AG04450 (cell line): Measurements from ENCODE around the gene RPL37. TPM values are rescaled to one million over a fixed set of nuclear protein-coding genes. Genes with fewer than 3 reads are reported as not detected.
"Not testable (repeated sequence)": the region's sequence is repeated elsewhere in the genome, so short reads cannot be mapped to it uniquely, and the experiment has no call there.

Experiments
- CTCF ChIA-PET: fragments of 300-600, 350-600 bp; formaldehyde crosslinking; extraction: SDS; loops from one replicate; lab custom pipeline; 2022; ENCODE audit warnings: antibody characterized with exemption, inconsistent platforms; lab: Charles Lee
- POLR2A ChIA-PET: fragments of 350-600 bp; formaldehyde crosslinking; extraction: SDS; loops from one replicate; lab custom pipeline; 2021; ENCODE audit warnings: antibody characterized with exemption, inconsistent platforms; lab: Yijun Ruan, JAX
- DNase-seq: peaks from one replicate; pipeline ENCODE4 v3.0.0-alpha.2; 2011; ENCODE audit warnings: low read depth, low spot score
- H3K27ac ChIP-seq: one replicate; pipeline ENCODE4 v1.5.1; 2012; ENCODE audit warnings: low read depth, low read length, control low read depth
- H3K27me3 ChIP-seq: one replicate; pipeline ENCODE4 v1.6.0; 2012; ENCODE audit warnings: low read length; ENCODE audit not compliant: control insufficient read depth, insufficient read depth
- H3K4me3 ChIP-seq: 2 replicates; pipeline ENCODE4 v1.5.1; 2011; ENCODE audit warnings: mild to moderate bottlenecking, low read depth, low read length, control low read depth
- H3K9me3 ChIP-seq: 2 replicates; pipeline ENCODE4 v1.5.1; 2012; ENCODE audit warnings: low read length; ENCODE audit not compliant: control insufficient read depth, insufficient read depth
- CTCF ChIP-seq: IDR thresholded peaks from 2 replicates; pipeline ENCODE4 v1.5.1; 2011; ENCODE audit warnings: low read depth, low read length, control low read depth, inconsistent platforms
- polyA plus RNA-seq: library from polyadenylated mRNA; depleted of rRNA; stranded (reverse); fragments of >200 nt; gene quantifications from 2 replicates; pipeline ENCODE4 v1.2.3, GENCODE V29; 2011

The RPL37 gene
- polyA plus RNA-seq, 1 experiment = 4,632 TPM

DNA sequence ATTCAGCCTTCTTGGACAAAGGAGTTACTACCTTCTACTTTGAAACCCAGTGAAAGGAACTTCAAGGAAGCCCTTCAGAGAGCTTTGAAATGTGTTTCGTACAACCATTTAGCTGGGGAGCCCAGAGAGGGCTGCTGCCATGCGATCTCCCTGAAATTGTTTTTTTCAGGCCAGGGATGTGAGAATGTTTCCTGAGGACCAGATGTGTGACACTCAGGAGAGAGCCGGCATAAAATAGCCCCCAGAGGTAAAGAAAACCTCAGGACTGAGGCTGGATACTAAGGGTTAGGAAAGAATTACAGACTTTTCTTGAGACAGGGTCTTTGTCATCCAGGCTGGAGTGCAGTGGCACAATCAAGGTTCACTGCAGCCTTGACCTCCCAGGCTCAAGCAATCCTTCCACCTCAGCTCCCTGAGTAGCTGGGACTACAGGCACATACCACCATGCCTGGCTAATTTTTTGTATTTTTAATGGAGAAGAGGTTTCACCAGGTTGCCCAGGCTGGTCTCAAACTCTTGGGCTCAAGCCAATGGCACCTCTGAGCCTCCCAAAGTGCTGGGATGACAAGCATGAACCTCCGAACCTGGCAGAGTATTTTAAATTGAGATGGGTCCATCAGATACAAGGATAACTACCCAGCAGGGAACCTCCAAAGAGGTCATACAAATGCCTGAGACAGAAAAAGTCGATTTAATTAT is 8.4 kb downstream of the RPL37 start:
- H3K4me3 ChIP-seq = no peak overlapping the region
- no peak for TF ChIP-seq CTCF
- DNase-seq = no peak
- H3K27me3 ChIP-seq = no peaks in the 10 kb centered on the region
- ChIA-PET CTCF (no interaction called here), POLR2A (interaction anchor here (0.5 to 2.3 kb wide), 4 partner anchors 9 to 74 kb away, joined by 5 to 13 read pairs (median 11); partner anchors contain the start of genes PRKAA1 and RPL37)
- H3K27ac ChIP-seq = no peak overlapping the region
- H3K9me3 ChIP-seq = no peaks in the 10 kb centered on the region

DNA sequence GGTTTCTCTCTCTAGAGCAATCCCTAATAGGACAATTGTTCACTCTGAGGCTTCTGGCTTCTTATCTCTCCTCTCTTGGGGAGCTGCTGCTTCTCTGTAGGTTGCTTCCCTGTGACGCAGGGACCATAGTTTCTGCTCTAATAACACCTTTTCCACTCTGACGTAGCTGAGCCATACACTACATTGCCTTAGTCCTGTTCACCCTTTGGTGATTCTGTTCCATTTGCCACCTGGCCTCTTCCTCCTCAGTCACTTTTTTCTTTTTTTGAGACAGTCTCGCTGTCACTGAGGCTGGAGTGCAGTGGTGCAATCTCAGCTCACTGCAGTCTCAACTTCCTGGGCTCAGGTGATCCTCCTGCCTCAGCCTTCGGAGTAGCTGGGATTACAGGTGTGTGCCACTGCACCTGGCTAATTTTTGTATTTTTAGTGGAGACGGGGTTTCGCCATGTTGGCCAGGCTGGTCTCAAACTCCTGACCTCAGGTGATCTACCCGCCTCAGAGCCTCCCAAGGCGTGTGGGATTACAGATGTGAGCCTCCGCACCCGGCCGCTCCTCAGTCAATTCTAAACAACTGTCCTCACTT is 9.5 kb downstream of the RPL37 start:
- H3K27ac ChIP-seq, DNase-seq, H3K4me3 ChIP-seq, CTCF ChIA-PET, H3K27me3 ChIP-seq, H3K9me3 ChIP-seq: not testable (repeated sequence)
- POLR2A ChIA-PET = interaction anchor here (0.7 to 2.3 kb wide), 3 partner anchors 10 to 27 kb away, joined by 3 to 11 read pairs (median 11); partner anchors contain the start of genes PRKAA1 and RPL37

DNA sequence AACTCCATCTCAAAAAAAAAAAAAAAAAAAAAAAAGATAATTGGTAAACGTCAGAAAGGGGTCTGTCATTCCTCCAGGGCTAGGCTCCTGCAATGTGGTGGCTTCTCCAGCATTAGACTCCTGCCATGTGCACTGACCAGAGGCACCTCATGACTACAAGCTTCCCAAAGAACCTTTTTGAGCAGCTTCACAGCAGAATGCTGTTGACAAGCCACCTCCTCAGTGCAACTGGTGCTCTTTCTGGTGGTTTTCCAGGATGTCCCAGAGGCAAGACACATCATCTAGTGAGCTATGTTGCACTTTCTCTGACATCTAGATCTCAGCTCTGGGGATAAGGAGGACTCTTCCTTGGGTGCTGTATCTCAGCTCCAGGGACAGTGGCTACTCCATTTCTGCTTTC is 11.6 kb downstream of the RPL37 start:
- Histone ChIP-seq H3K27me3 (no peaks in the 10 kb centered on the region), H3K27ac (no peak overlapping the region), H3K4me3 (no peak overlapping the region), H3K9me3 (no peaks in the 10 kb centered on the region)
- POLR2A ChIA-PET = interaction anchor here (1.2 to 1.3 kb wide), 4 partner anchors 9 to 25 kb away, joined by 3 to 6 read pairs (median 4); partner anchors contain the start of genes PRKAA1 and RPL37
- TF ChIP-seq CTCF = no peak
- CTCF ChIA-PET = interaction anchor here (0.7 kb wide), 1 partner anchor 16 kb away, joined by 3 read pairs; no protein-coding TSS in a partner anchor
- DNase-seq = no peak

- Histone ChIP-seq H3K27me3 (no peaks in the 10 kb centered on the region), H3K9me3 (no peaks in the 10 kb centered on the region), H3K4me3 (no peak overlapping the region), H3K27ac (no peak overlapping the region)
- ChIA-PET CTCF (interaction anchor here (0.5 kb wide), 1 partner anchor 57 kb away, joined by 3 read pairs; no protein-coding TSS in a partner anchor), POLR2A (no interaction called here)
- no peak for DNase-seq
- TF ChIP-seq CTCF = no peak
These were observed 21.2 kb downstream of the RPL37 start for GRCh38 chr5:40813698-40814281.

DNA sequence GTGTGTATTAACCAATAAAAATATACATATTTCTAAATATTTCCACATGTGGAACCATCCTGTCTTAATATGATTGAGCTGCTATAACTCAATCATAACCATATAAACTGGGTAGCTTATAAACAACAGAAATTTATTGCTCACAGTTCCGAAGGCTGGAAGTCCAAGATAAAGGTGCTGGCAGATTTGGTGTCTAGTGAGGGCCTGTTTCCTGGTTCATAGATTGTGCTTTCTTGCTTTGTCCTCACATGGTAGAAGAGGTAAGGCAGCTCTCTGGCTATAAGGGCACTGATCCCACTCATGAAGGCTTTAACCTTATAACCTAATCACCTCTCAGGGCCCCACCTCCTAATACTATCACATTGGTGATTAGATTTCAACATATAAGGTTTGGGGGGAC is 22.9 kb downstream of the RPL37 start:
- no peak for TF ChIP-seq CTCF
- POLR2A ChIA-PET = interaction anchor here (0.9 kb wide), 1 partner anchor 11 kb away, joined by 3 read pairs; no protein-coding TSS in a partner anchor

More for the DNA sequence above, 22.9 kb downstream of the RPL37 start:
- H3K9me3 ChIP-seq = no peaks in the 10 kb centered on the region
- no peak for DNase-seq
- H3K27ac ChIP-seq = no peak overlapping the region
- H3K27me3 ChIP-seq = no peaks in the 10 kb centered on the region
- CTCF ChIA-PET = no interaction called here
- H3K4me3 ChIP-seq = no peak overlapping the region
